NCI-H2227 treated with DMSO at 0.1 percent for 48 hours (cell line): Measurements from ENCODE around the gene TMEM270.
"Not testable (repeated sequence)": the region's sequence is repeated elsewhere in the genome, so short reads cannot be mapped to it uniquely, and the experiment has no call there.

Experiments
- DNase-seq: peaks from one replicate; lab custom pipeline; 2025; lab: John Stamatoyannopoulos, UW

The TMEM270 gene

GRCh38 chr7:73860859-73861258 is at the start of gene TMEM270:
TSS of gene TMEM270 (plus strand) at chr7:73861159. CDS start at chr7:73861195, 36 bp downstream.
- DNase-seq, result no peak

- no peak for DNase-seq
Observed at GRCh38 chr7:73811760-73812168, 49.2 kb upstream of the TMEM270 start.

- no peak for DNase-seq
Observed at GRCh38 chr7:73812996-73813395, 48.0 kb upstream of the TMEM270 start.

- no peak for DNase-seq
Observed at GRCh38 chr7:73815436-73815835, 45.5 kb upstream of the TMEM270 start.

GRCh38 chr7:73817121-73817520 is 43.8 kb upstream of the TMEM270 start:
- DNase-seq, result no peak

- no peak for DNase-seq
Observed at GRCh38 chr7:73820013-73820412, 40.9 kb upstream of the TMEM270 start.

GRCh38 chr7:73821597-73822285 is 39.2 kb upstream of the TMEM270 start:
- DNase-seq, result not testable (repeated sequence)

- peak; percentile 32 for DNase-seq
Observed at GRCh38 chr7:73822319-73823173, 38.4 kb upstream of the TMEM270 start.

- DNase-seq, result no peak
Observed at GRCh38 chr7:73823257-73823656, 37.7 kb upstream of the TMEM270 start.

- DNase-seq, result no peak
Observed at GRCh38 chr7:73823873-73824592, 36.9 kb upstream of the TMEM270 start.

GRCh38 chr7:73824986-73825385 is 36.0 kb upstream of the TMEM270 start:
- no peak for DNase-seq

GRCh38 chr7:73827567-73828106 is 33.3 kb upstream of the TMEM270 start:
- DNase-seq, result peak; percentile 56

GRCh38 chr7:73828107-73828803 is 32.7 kb upstream of the TMEM270 start:
- peak; percentile 68 for DNase-seq

GRCh38 chr7:73828972-73829371 is 32.0 kb upstream of the TMEM270 start:
- no peak for DNase-seq

GRCh38 chr7:73829505-73829904 is 31.5 kb upstream of the TMEM270 start:
- DNase-seq, result no peak

- no peak for DNase-seq
Observed at GRCh38 chr7:73829921-73830680, 30.9 kb upstream of the TMEM270 start.

GRCh38 chr7:73830681-73831583 is 30.0 kb upstream of the TMEM270 start, which contains the start of gene CLDN4:
TSS of gene CLDN4 (plus strand) at chr7:73830996. CDS start at chr7:73831202, 206 bp downstream.
- DNase-seq, result no peak

- DNase-seq, result no peak
Observed at GRCh38 chr7:73831584-73831833, 29.4 kb upstream of the TMEM270 start.

GRCh38 chr7:73831834-73832651 is 28.9 kb upstream of the TMEM270 start:
- peak; percentile 39 for DNase-seq
